SU-DHL-6 (cell line): ENCODE results near the gene BTBD19.

Experiments used
- EZH2phosphoT487 ChIP-seq: fragments of 200-600 bp; sonication (generic), shearing (Covaris generic); conservative IDR thresholded peaks from 2 replicates; pipeline ENCODE4 v1.6.1; 2018; ENCODE audit warnings: mild to moderate bottlenecking, antibody characterized with exemption, low read length, moderate library complexity, mixed read lengths
- TF ChIP-seq, protein P1 (sequence below): fragments of 200-600 bp; sonication (generic); IDR thresholded peaks from one replicate; pipeline ENCODE4 v1.5.1; 2017; ENCODE audit warnings: antibody characterized with exemption, mild to moderate bottlenecking, low read length, moderate library complexity; ENCODE audit not compliant: insufficient read depth, poor library complexity, severe bottlenecking

DNA sequence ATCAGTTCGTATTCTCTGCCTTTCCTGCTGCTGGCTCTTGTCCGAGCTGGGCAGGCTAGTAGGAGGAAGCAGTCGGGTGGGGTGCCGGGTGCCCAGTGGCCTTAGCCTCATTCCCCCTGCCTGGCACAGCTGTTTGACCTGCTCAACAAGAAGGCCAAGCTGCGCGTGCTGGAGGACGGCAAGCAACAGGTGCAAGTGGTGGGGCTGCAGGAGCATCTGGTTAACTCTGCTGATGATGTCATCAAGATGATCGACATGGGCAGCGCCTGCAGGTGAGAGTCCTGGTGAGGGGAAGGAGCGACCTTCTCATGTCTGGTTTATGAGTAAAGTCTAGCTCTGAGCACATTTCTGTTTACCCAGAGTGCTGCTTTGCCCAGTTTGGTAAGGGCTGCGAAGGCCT, 49.2 kb upstream of the BTBD19 start:
- TF ChIP-seq, protein P1, sequence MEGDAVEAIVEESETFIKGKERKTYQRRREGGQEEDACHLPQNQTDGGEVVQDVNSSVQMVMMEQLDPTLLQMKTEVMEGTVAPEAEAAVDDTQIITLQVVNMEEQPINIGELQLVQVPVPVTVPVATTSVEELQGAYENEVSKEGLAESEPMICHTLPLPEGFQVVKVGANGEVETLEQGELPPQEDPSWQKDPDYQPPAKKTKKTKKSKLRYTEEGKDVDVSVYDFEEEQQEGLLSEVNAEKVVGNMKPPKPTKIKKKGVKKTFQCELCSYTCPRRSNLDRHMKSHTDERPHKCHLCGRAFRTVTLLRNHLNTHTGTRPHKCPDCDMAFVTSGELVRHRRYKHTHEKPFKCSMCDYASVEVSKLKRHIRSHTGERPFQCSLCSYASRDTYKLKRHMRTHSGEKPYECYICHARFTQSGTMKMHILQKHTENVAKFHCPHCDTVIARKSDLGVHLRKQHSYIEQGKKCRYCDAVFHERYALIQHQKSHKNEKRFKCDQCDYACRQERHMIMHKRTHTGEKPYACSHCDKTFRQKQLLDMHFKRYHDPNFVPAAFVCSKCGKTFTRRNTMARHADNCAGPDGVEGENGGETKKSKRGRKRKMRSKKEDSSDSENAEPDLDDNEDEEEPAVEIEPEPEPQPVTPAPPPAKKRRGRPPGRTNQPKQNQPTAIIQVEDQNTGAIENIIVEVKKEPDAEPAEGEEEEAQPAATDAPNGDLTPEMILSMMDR: no peak
- no peak for TF ChIP-seq EZH2phosphoT487
